ENCODE data around the gene LHX1.

LHX1 gene

GRCh38 chr17:36913132-36913531, 24.1 kb upstream of the LHX1 start:
- DNase-seq (ENCODE audit: low read depth) = no peak
- no peak for TF ChIP-seq CTCF (IDR thresholded peaks at IDR 0.05; ENCODE audit: low read length, missing control alignments)
- H3K4me3 ChIP-seq (replicated peaks; ENCODE audit: low read depth, low read length) = no peak overlapping the region

- no peak for TF ChIP-seq CTCF (IDR thresholded peaks at IDR 0.05; ENCODE audit: low read length, missing control alignments)
- H3K4me3 ChIP-seq (replicated peaks; ENCODE audit: low read depth, low read length) = no peak overlapping the region
Observed at GRCh38 chr17:36918211-36918691, 19.0 kb upstream of the LHX1 start.

GRCh38 chr17:36919407-36919968, 17.8 kb upstream of the LHX1 start:
- DNase-seq (ENCODE audit: low read depth) = no peak
- no peak for TF ChIP-seq CTCF (IDR thresholded peaks at IDR 0.05; ENCODE audit: low read length, missing control alignments)
- H3K4me3 ChIP-seq (replicated peaks; ENCODE audit: low read depth, low read length) = no peak overlapping the region

More at GRCh38 chr17:36918211-36918691, 19.0 kb upstream of the LHX1 start:
- peak; percentile 49 for DNase-seq (ENCODE audit: low read depth)

DNA sequence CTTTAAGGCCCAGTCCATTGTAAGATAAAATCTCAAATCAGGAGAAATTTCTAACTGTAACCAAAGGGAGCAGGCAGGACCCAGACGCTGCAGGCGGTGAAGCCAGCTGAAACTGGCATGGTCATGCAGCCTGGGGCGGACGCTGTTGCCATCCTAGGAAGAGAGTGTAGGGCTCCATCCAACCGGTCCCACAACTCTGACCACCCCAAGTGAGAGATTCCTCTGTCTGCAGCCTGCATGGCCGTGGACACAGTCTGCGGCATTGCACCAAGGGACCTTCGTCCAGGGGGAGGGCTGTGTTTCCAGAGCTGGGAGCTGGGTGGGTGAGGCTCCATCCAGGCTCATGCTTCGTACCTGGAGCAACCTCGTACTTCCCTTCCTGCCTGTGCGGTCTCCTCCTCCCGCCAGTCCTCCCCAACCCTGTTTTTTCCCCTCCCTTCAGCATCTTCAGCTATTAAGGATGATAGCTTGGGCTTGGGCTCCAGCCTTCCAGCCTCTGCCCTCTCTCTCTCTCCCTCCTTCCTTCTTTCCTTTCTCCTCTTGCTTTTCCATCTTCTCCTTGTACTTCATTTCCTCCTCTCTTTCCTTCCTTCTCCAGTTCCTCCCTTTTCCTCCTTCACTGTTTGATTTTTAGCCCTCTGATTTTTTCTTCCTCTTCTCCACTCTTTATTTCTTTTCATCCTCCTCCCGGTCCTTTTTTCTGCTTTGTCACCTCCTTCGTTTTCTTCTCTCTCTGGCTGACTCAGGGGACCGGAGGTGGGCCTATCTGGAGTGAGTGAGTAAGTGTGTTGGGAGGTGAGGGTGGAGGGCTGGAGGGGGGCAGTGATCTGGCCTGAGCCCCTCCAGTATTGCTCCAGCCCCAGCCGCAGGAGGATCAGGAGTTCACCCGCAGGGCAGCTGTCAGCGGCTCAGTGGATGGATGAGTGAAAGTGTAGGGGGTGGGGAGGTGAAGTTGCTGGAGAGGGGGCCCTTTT, 17.0 kb upstream of the LHX1 start:
- no peak for TF ChIP-seq CTCF (IDR thresholded peaks at IDR 0.05; ENCODE audit: low read length, missing control alignments)
- H3K4me3 ChIP-seq (replicated peaks; ENCODE audit: low read depth, low read length) = no peak overlapping the region
- no peak for DNase-seq (ENCODE audit: low read depth)

GRCh38 chr17:36921095-36921851, 16.0 kb upstream of the LHX1 start:
- no peak for TF ChIP-seq CTCF (IDR thresholded peaks at IDR 0.05; ENCODE audit: low read length, missing control alignments)
- no peak overlapping the region for H3K4me3 ChIP-seq (replicated peaks; ENCODE audit: low read depth, low read length)
- peak; percentile 66 for DNase-seq (ENCODE audit: low read depth)

DNA sequence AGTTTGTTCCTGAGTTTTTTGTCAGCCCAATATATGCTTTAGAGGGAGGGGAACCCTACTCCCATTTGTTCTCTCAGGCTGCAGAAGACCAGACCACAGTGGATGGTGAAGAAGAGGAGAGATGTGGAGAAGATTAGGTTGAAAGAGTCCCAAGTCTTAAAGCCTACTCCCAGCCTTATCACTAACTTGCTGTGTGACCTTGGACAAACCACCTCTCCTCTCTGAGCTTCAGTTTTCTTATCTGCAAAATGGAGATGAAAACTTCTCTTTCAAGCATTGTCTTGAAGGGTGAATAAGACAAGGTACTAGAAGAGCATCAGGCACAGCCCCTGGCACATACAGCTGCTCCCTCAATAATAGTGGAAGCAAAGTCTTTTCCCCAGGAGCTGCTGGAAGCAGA, 15.1 kb upstream of the LHX1 start:
- no peak for TF ChIP-seq CTCF (IDR thresholded peaks at IDR 0.05; ENCODE audit: low read length, missing control alignments)
- no peak overlapping the region for H3K4me3 ChIP-seq (replicated peaks; ENCODE audit: low read depth, low read length)
- DNase-seq (ENCODE audit: low read depth) = no peak
